NT2/D1 (cell line): Measurements from ENCODE around the gene CYP3A7.
"Not testable (repeated sequence)": the region's sequence is repeated elsewhere in the genome, so short reads cannot be mapped to it uniquely, and the experiment has no call there.

ENCODE experiments used
- DNase-seq: peaks from one replicate; pipeline ENCODE4 v3.0.0-alpha.2; 2011; ENCODE audit warnings: low read depth, low spot score
- H3K27me3 ChIP-seq: 2 replicates; pipeline ENCODE4 v1.6.0; 2011; ENCODE audit warnings: mild to moderate bottlenecking; ENCODE audit not compliant: insufficient read length, insufficient read depth
- H3K36me3 ChIP-seq: 2 replicates; pipeline ENCODE4 v1.6.1; 2011; ENCODE audit warnings: mild to moderate bottlenecking, low read length, mixed read lengths; ENCODE audit not compliant: insufficient read depth, insufficient read length
- H3K4me1 ChIP-seq: 2 replicates; pipeline ENCODE4 v1.5.1; 2011; ENCODE audit not compliant: insufficient read depth, insufficient read length
- H3K4me3 ChIP-seq: 2 replicates; pipeline ENCODE4 v1.5.1; 2011; ENCODE audit warnings: low read depth; ENCODE audit not compliant: insufficient read length
- H3K9ac ChIP-seq: 2 replicates; pipeline ENCODE4 v1.6.0; 2011; ENCODE audit warnings: low read depth; ENCODE audit not compliant: insufficient read length
- H3K9me3 ChIP-seq: 2 replicates; pipeline ENCODE4 v1.5.1; 2011; ENCODE audit warnings: mild to moderate bottlenecking, low read length; ENCODE audit not compliant: insufficient read depth
- SUZ12 ChIP-seq: IDR thresholded peaks from 2 replicates; pipeline ENCODE4 v1.6.1; 2011; ENCODE audit not compliant: insufficient read length, insufficient read depth; ENCODE audit errors: extremely low read depth
- YY1 ChIP-seq: IDR thresholded peaks from 2 replicates; pipeline ENCODE4 v1.6.1; 2011; ENCODE audit not compliant: insufficient read length, insufficient read depth
- ZNF274 ChIP-seq: IDR thresholded peaks from 2 replicates; pipeline ENCODE4 v1.6.1; 2011; ENCODE audit warnings: mild to moderate bottlenecking, low read depth, low read length

The CYP3A7 gene

GRCh38 chr7:99730992-99731391, 4.0 kb downstream of the CYP3A7 start:
- no peak overlapping the region for H3K9ac ChIP-seq
- no peaks in the 10 kb centered on the region for H3K9me3 ChIP-seq
- no peak for TF ChIP-seq SUZ12
- DNase-seq = no peak
- H3K4me1 ChIP-seq = no peaks in the 10 kb centered on the region
- no peak overlapping the region for H3K4me3 ChIP-seq
- no peaks in the 10 kb centered on the region for H3K36me3 ChIP-seq
- no peaks in the 10 kb centered on the region for H3K27me3 ChIP-seq

DNA sequence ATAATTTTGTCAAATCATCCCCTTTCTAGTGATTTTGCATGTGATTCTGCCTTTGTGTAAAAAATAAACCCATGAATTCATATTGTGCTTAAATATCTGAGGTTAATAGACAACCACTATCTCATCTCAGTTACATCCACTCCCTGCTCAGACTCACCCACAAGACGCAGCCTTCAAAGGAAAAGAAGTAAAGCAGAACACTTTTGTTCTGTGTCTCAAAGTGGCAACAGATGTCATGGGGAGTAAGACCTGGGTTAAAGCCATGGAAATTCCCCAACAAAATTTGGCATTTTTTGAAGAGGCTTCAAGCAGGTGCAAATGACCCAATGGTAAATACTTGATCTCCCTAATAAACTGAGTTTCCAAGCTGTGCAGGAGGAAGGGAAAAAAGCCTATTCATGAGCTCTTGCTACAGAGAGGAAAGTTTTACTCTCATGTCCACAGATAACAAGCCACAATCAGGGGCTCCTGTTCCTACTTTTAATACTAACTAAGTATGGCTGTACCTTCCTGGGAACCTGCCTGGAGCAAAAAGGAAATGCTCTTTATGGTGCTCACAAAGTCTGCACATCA, 4.7 kb downstream of the CYP3A7 start:
- no peak overlapping the region for H3K9ac ChIP-seq
- no peaks in the 10 kb centered on the region for H3K4me1 ChIP-seq
- H3K36me3 ChIP-seq = no peaks in the 10 kb centered on the region
- H3K9me3 ChIP-seq = no peaks in the 10 kb centered on the region
- no peaks in the 10 kb centered on the region for H3K27me3 ChIP-seq
- no peak for TF ChIP-seq YY1
- no peak for TF ChIP-seq SUZ12
- no peak for TF ChIP-seq ZNF274
- no peak for DNase-seq
- H3K4me3 ChIP-seq = no peak overlapping the region

- no peaks in the 10 kb centered on the region for H3K27me3 ChIP-seq
- H3K9me3 ChIP-seq = no peaks in the 10 kb centered on the region
- DNase-seq = no peak
- no peak for TF ChIP-seq SUZ12
- H3K9ac ChIP-seq = no peak overlapping the region
- H3K36me3 ChIP-seq = no peaks in the 10 kb centered on the region
- H3K4me1 ChIP-seq = no peaks in the 10 kb centered on the region
- no peak overlapping the region for H3K4me3 ChIP-seq
Observed at GRCh38 chr7:99729486-99730237, 5.3 kb downstream of the CYP3A7 start.

DNA sequence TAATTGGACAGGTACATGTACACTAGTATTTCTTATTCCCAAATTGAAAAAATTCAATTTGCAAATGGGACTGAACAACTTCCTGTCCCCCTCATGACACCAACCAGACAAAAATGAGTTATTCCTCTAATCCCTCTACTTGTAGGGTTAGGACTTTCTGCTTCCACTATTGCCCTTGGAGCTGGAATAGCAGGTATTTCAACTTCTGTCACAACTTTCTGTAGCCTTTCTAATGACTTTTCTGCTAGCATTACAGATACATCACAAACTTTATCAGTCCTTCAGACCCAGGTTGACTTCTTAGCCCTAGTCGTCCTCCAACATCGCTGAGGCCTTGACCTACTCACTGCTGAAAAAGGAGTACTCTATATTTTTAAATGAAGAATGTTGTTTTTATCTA, 6.4 kb downstream of the CYP3A7 start:
- H3K9me3 ChIP-seq = no peaks in the 10 kb centered on the region
- H3K9ac ChIP-seq = no peak overlapping the region
- no peak for DNase-seq
- no peaks in the 10 kb centered on the region for H3K27me3 ChIP-seq
- TF ChIP-seq SUZ12 = no peak
- no peak for TF ChIP-seq ZNF274
- no peak for TF ChIP-seq YY1
- H3K4me1 ChIP-seq = no peaks in the 10 kb centered on the region
- H3K36me3 ChIP-seq = no peaks in the 10 kb centered on the region
- H3K4me3 ChIP-seq = no peak overlapping the region

- not testable (repeated sequence) for H3K4me1 ChIP-seq, H3K4me3 ChIP-seq, H3K9ac ChIP-seq, H3K27me3 ChIP-seq, DNase-seq, H3K36me3 ChIP-seq, H3K9me3 ChIP-seq
Observed at GRCh38 chr7:99723201-99723600, 11.8 kb downstream of the CYP3A7 start.

DNA sequence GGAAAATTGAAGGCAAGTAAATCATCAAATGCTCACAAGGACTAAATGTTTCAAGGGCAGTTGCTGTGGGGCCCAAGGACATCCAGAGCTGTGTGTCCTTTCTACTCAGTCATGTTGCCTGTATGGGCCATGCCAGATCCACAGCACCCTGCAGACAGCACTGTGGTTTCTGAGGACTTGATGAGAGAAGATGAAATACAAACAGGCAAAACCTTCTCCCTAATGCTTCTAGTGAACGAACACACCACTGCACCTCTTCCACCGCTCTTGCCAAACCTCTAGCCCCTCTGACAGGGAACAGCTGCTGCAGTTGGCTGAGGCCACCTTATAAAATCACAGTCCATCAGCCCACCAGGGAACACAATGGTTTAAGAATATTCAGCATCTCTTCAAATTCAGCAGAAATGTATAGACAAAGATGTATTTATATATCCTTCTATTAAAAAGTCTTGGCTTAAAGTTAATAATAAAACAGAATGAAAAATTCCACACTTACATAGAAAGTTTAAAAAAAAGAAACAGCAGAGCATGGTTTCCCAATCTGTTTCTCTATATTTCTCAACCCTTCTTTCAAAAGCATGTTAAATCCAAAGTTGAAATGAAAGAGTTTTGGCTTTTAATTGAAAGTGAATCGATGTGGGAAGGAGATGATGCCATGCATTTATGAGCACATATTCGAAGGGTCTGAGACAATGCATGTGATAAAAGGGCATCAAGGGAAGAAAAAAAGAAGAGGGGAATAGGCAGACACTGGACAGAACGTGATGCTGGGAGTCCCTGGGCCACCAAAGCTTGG, 14.0 kb downstream of the CYP3A7 start:
- H3K9ac ChIP-seq = no peak overlapping the region
- H3K36me3 ChIP-seq = no peaks in the 10 kb centered on the region
- no peaks in the 10 kb centered on the region for H3K27me3 ChIP-seq
- no peaks in the 10 kb centered on the region for H3K9me3 ChIP-seq
- no peaks in the 10 kb centered on the region for H3K4me1 ChIP-seq
- H3K4me3 ChIP-seq = no peak overlapping the region
- DNase-seq = no peak
- TF ChIP-seq ZNF274 (no peak), SUZ12 (no peak), YY1 (no peak)

- Histone ChIP-seq H3K27me3 (no peaks in the 10 kb centered on the region), H3K36me3 (no peaks in the 10 kb centered on the region), H3K4me1 (no peaks in the 10 kb centered on the region), H3K4me3 (no peak overlapping the region), H3K9ac (no peak overlapping the region), H3K9me3 (no peaks in the 10 kb centered on the region)
- DNase-seq = no peak
- TF ChIP-seq ZNF274 (no peak), SUZ12 (no peak), YY1 (no peak)
Observed at GRCh38 chr7:99719996-99720769, 14.8 kb downstream of the CYP3A7 start.
